Measurements from ENCODE around the gene KRTAP5-6.

GRCh38 chr11:1735271-1735670 lies 38.3 kb downstream of the KRTAP5-6 start:
- TF ChIP-seq POLR2AphosphoS5 (IDR thresholded peaks at IDR 0.05; ENCODE audit: low read depth, low read length) (no peak), SIN3A (IDR thresholded peaks at IDR 0.05; ENCODE audit: borderline replicate concordance, insufficient read depth, low read length) (no peak), REST (IDR thresholded peaks at IDR 0.05; ENCODE audit: insufficient read depth in 1 of 2, low read depth in 2 of 2, low read length in 2 of 2) (no peak)

All from PFSK-1 (cell line).